K562 (cell line): Measurements from ENCODE around the gene ZC3H12A. TPM values are rescaled to one million over a fixed set of nuclear protein-coding genes. Genes with fewer than 3 reads are reported as not detected.

Experiments used
- CHCHD3 ChIP-seq: fragments of 250-450 bp; sonication (Bioruptor Pico); IDR thresholded peaks from 2 replicates; pipeline ENCODE4 v2.1.2; 2022; ENCODE audit warnings: mild to moderate bottlenecking
- DDX20 ChIP-seq: fragments of 450-650 bp; IDR thresholded peaks from 2 replicates; pipeline ENCODE4 v1.6.1; 2016; ENCODE audit warnings: missing genetic modification characterization, low read depth, mild to moderate bottlenecking, missing compliant biosample characterization, moderate library complexity
- DIDO1 ChIP-seq: fragments of 450-650 bp; IDR thresholded peaks from 2 replicates; pipeline ENCODE4 v1.6.1; 2016; ENCODE audit warnings: low read depth, missing biosample characterization, missing genetic modification characterization
- E2F6 ChIP-seq, 2 experiments: IDR thresholded peaks; 2 replicates each; pipeline ENCODE4 v1.6.1; 2011; ENCODE audit warnings: borderline replicate concordance in 1 of 2, control low read depth in 1 of 2, low read depth in 1 of 2, low read length in 1 of 2, mild to moderate bottlenecking in 1 of 2, mixed read lengths in 1 of 2, moderate library complexity in 1 of 2; ENCODE audit not compliant: insufficient read depth in 1 of 2, insufficient read length in 1 of 2, poor library complexity in 1 of 2, severe bottlenecking in 1 of 2; ENCODE audit errors: extremely low read depth in 1 of 2
- ELF2 ChIP-seq: fragments of 250-450 bp; sonication (Bioruptor Pico); IDR thresholded peaks from 2 replicates; pipeline ENCODE4 v1.5.0; 2021; ENCODE audit warnings: mild to moderate bottlenecking
- KDM1A ChIP-seq, 2 experiments: fragments of 450-650 bp; IDR thresholded peaks; 2 replicates each; pipeline ENCODE4 v1.6.1; 2016; ENCODE audit warnings: mild to moderate bottlenecking in 2 of 2
- MGA ChIP-seq: fragments of 450-650 bp; IDR thresholded peaks from 2 replicates; pipeline ENCODE4 v1.6.1; 2016; ENCODE audit warnings: mild to moderate bottlenecking, moderate library complexity
- POLR2G ChIP-seq: fragments of 200-400 bp; formaldehyde crosslinking; IDR thresholded peaks from 2 replicates; pipeline ENCODE4 v1.6.1; 2017; ENCODE audit warnings: low read depth, mild to moderate bottlenecking, antibody characterized with exemption, low read length, moderate library complexity
- SIN3B ChIP-seq: fragments of 450-650 bp; IDR thresholded peaks from 2 replicates; pipeline ENCODE4 v1.6.1; 2017; ENCODE audit warnings: low read depth, mild to moderate bottlenecking, moderate library complexity
- SMARCA5 ChIP-seq: fragments of 450-650 bp; IDR thresholded peaks from 2 replicates; pipeline ENCODE4 v1.6.1; 2016
- USF1 ChIP-seq: sonication (generic); formaldehyde crosslinking; IDR thresholded peaks from 2 replicates; pipeline ENCODE4 v1.9.0; 2022; ENCODE audit warnings: mild to moderate bottlenecking, missing genetic modification reagents
- XRCC3 ChIP-seq: fragments of 450-650 bp; IDR thresholded peaks from 2 replicates; pipeline ENCODE4 v1.6.1; 2017; ENCODE audit warnings: mild to moderate bottlenecking, moderate library complexity
- ZNF354B ChIP-seq: fragments of 250-450 bp; sonication (Bioruptor Pico); IDR thresholded peaks from 2 replicates; pipeline ENCODE4 v1.4.0; 2020
- ZNF444 ChIP-seq: fragments of 250-450 bp; sonication (Bioruptor Pico); IDR thresholded peaks from 2 replicates; pipeline ENCODE4 v1.4.0; 2020; ENCODE audit warnings: mild to moderate bottlenecking, moderate library complexity
- polyA plus RNA-seq, 8 experiments: library from polyadenylated mRNA; depleted of rRNA in 4 of 8; stranded (reverse) in 5 of 8; unstranded in 3 of 8; fragments of >200 nt; fragmentation: Nextera tagmentation in 2 of 8; fragmentation: Illumina TruSeq in 1 of 8; extraction: Ambion mirVana in 2 of 8; extraction: Trizol in 1 of 8; gene quantifications; 2 replicates each; pipeline versions ENCODE4 v1.2.1 to v1.2.3, GENCODE V29; 2011 to 2014; ENCODE audit warnings: inconsistent platforms in 1 of 8, missing spikeins in 1 of 8
- total RNA-seq, 7 experiments: library from RNA; depleted of rRNA in 6 of 7; stranded (reverse); fragments of >200 nt in 6 of 7; fragmentation: Illumina TruSeq in 2 of 7; extraction: Trizol in 2 of 7; gene quantifications; 2 replicates each; pipeline versions ENCODE4 v1.2.1 to v1.2.3, GENCODE V29; 2011 to 2021; ENCODE audit warnings: low replicate concordance in 1 of 7

ZC3H12A gene
- total and polyA plus RNA-seq, 9 of the 15 experiments (the other 6 are each of a cell fraction or from before 2014, with no cell fraction given), result 0.14 to 9.4 (median 6.7) TPM

DNA sequence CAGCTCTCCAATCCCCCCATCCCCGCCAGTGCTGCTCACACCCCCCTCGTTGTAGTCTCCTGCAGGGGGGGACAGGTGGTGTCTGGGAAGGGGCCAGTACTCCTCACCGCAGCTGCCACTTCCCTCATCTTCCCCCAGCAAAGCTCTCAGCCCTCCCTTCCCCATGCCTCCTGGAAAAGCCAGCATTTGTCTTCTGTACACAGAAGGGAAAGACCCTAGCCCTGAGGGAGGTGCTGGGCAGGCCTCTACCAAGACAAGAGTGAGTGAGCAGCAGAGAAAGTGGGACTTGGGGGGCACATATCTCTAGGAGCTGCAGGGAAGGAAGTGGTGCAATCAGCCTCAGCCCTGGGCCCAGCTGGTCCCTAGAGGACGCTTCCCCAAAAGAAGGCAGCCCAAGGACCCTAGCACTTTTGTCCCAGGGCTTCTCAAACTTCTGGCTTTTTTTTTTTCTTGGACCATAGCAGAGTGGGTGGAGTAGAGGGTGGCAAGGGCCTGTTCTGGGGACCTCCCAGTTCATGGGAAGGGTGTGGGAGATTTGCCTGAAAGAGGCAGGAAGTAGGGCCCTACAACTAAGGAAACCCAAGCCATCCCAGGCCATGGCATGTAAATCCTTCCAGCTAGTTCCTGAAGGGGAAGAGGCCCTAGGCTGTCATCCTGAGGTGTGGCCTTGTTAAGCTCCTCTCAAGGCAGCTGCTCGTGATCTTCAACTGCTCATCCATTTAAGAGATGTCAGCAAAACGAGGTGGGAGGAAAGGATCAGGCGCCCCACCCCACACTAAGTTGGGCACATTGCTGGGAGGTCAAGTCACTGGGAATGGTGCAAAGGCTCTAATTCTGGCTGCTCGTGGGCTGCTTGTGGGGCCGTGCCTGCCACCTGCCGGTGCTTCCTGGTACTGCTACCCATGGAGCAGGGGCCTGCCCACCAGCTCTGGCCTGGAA lies 12.6 kb downstream of the ZC3H12A start (continued):
- TF ChIP-seq E2F6 (IDR thresholded peaks at IDR 0.05; ENCODE audit: borderline replicate concordance in 1 of 2, extremely low read depth in 1 of 2, insufficient read depth in 1 of 2, insufficient read length in 1 of 2, low read depth in 1 of 2, low read length in 1 of 2, poor library complexity in 1 of 2, severe bottlenecking in 1 of 2) (no peak), DDX20 (tag) (no peak), MGA (no peak), XRCC3 (no peak), KDM1A (IDR thresholded peaks at IDR 0.05) (no peak), SMARCA5 (no peak), SIN3B (no peak), ZNF444 (CRISPR knock-in tag) (no peak), ELF2 (CRISPR knock-in tag) (peak; percentile 27; the same call in 1 of the 2 replicates), POLR2G (0 out of 2 replicates have a peak, but pooled peaks have one; percentile 17), DIDO1 (no peak), ZNF354B (no peak), CHCHD3 (CRISPR knock-in tag) (no peak), USF1 (CRISPR knock-in tag) (peak; percentile 27; the same call in 1 of the 2 replicates)
